Dermis blood vessel endothelial cell (primary cell): Measurements from ENCODE around the gene DVL1. TPM values are rescaled to one million over a fixed set of nuclear protein-coding genes. Genes with fewer than 3 reads are reported as not detected.

Experiments used
- DNase-seq: peaks from one replicate; pipeline ENCODE4 v3.0.0; 2010
- total RNA-seq: library from RNA; depleted of rRNA; stranded (reverse); fragments of >200 nt; gene quantifications from 2 replicates; pipeline ENCODE4 v1.2.3, GENCODE V29; 2014

The DVL1 gene
- total RNA-seq, 1 donor from 2014 or later = 54.6 TPM

- peak; percentile 32 for DNase-seq
These were observed 6.2 kb upstream of the DVL1 start for GRCh38 chr1:1355416-1355815.

GRCh38 chr1:1354271-1355247 is 5.3 kb upstream of the DVL1 start:
- no peak for DNase-seq

DNA sequence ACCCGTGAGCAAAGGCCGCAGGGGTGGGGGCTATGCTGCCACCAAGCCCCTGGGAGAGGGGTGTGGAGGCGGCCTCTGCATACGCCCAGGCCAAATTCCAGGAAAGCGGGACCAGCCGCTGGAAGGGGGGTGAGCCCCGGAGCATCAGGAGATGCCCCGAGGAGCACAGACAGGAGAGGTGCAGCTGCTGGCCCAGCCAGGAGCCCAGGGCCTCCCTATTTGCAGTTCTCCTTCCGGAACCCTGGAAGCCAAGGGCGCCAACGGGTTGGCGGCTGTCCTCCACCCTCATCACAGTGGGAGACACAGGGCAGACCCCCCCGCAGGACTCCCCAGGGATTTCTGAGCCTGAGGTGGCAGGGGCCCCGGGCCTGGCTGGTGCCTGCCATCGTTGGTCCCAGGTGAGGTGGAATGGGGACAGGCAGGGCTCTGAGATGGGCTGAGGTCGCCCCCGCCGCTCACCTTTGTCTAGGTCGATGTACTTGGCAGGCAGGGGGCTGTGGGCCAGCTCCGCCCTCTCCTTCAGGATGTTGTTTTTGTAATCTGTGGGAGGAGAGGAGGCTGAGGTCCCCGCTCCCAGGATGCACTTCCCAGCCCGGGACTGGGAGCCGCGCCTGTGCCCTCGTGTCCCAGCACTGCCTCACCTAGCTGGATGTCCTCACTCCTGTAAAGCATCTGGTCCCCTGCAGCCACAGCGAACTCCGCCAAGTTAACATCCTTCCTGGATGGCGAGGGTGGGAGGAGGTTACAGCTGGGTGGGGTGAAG is 4.4 kb upstream of the DVL1 start:
- DNase-seq = no peak

GRCh38 chr1:1352786-1353388 is 3.7 kb upstream of the DVL1 start:
- DNase-seq = no peak

- no peak for DNase-seq
These were observed 2.6 kb upstream of the DVL1 start for GRCh38 chr1:1351511-1352427.

DNA sequence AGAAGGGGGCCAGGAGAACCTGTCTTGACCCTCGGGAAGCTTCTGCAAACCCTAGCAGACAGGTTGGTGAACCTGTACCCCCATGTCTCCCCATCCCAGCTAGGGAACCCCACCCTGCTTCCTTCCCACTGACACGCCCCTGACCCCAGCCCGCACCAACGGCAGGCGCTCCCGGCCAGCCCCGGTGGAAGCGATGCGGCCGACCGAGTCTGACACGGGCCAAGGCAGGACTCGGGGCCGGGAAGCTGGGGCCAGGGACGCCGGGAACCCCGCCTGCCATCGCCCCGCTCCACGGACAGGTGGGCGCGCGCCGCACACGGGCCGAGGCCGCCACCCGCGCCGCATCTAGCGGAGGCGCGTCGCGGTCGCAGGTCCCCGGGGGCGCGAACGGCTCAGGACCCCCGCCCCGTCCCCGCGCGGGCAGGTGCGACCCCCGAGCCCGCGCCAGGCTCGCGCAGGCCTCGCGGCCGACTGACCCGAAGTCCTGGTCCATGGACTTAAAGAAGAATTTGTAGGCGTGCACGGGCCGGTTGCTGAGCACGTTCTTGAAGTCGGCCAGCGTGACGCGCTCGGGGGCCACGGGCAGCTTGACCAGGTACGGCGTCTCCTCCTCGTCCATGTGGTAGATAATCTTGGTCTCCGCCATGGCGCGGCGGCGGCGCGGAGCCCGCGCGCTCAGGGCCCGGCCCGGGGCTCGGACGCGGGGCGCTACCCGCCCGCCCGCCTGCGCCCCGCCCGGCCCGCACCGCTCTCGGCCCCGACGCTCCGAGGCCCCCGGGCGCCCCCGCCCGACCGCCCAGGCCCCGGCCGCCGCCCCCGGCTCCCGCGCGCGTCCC is 580 bp downstream of the DVL1 start:
- peak; percentile 65 for DNase-seq

DNA sequence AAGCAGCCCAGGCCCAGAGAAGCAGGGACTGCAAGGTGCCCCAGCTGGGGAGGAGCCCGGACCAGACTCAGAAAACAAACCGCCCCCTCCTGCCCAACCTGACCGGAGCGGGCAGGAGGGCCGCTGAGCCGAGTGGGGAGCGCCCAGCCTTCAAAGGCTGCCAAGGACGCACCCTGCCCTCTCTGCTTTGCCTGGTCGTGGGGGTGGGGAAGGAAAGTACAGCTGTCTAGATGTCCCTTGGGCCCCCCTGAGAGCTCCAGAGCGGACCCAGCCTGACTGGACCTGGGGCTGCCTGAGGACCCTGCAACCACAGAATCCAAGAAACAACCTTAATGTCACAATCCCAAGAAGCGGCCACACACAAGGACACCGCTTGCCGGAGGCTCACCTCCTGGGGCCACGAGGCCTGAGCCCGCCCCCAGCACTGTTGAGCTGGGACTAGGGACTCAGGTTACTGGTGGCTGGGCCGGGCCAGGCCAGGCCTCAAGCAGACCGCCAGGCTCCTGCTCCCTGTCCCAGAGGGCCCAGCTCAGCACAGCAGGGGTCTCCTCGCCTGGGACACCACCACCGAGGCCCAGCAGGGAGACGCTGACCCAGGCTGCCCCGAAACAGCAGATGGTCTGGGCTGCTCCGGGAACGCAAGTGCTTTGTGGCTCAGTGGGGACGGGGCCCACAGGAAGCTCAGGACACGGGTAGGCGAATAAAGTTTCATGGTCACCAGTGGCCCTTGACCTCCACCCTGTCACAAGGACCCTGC is 1.4 kb downstream of the DVL1 start:
- no peak for DNase-seq

DNA sequence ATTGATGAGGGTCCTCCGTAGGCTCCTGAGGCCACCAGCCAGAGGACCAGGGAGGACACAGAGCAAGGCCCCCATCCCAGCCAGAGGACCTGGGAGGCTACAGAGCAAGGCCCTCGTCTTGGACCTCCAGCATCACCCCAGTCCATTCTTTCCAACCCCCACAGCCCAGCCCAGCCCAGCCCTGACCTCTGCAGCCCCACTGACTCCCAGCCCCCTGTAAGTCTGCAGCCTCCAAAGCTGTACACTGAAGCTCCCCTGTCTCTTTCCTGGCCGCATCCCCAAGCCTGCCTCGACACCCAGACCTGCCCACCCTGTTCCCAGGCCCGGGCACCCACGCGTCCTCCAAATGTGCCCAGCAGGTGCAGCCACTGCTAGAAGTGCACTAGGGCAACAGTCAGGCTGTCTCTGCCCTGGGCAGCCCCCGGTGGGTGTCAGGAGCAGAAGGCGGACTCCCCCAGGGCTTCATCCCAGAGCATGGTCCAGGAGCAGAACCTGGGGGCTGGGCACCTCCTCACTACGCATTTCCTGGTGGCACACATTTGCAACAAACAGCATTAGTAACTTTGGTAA is 2.1 kb downstream of the DVL1 start:
- no peak for DNase-seq

DNA sequence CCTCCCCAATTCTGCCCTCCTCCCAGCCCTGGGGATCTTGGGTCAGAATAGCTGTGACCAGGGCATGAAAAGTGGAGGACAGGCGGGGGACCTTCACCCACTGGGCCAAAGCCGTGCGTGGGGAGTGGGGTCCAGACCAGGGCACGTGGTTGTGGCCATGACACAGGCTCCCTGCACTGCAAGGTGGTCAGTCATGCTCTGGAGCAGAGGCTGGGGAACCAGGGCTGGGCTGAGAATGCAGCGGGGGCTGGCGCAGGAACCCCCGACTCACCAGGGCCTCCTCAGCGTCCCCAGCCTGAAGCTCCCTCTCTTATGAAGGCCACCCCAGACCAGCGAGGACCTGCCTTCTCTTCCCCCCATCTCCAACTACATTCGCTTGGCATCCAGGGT is 2.7 kb downstream of the DVL1 start:
- no peak for DNase-seq

GRCh38 chr1:1345860-1346500 is 3.2 kb downstream of the DVL1 start:
- DNase-seq = no peak

DNA sequence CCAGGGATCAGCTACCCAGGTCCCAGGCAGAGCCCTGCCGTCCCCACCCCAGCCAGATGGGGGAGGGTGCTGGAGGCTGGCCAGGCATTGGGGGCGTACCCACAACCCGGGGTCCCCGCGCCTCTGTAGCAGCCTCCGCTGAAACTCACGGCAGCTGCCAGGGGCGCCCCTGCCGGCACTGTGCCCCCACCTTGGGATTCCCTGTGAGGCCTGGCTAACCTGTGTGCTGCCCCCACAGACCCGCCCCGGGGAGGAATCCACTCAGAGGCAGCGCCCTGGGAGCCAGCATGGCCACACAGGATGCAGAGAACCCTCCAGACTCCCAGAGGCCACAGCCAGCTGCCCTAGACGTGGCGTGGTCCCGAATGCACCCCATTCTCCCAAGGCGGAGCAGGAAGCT is 3.8 kb downstream of the DVL1 start:
- DNase-seq = no peak

- peak; percentile 45 for DNase-seq
These were observed 4.4 kb downstream of the DVL1 start for GRCh38 chr1:1344655-1345361.

- DNase-seq = no peak
These were observed 5.3 kb downstream of the DVL1 start for GRCh38 chr1:1343811-1344421.

DNA sequence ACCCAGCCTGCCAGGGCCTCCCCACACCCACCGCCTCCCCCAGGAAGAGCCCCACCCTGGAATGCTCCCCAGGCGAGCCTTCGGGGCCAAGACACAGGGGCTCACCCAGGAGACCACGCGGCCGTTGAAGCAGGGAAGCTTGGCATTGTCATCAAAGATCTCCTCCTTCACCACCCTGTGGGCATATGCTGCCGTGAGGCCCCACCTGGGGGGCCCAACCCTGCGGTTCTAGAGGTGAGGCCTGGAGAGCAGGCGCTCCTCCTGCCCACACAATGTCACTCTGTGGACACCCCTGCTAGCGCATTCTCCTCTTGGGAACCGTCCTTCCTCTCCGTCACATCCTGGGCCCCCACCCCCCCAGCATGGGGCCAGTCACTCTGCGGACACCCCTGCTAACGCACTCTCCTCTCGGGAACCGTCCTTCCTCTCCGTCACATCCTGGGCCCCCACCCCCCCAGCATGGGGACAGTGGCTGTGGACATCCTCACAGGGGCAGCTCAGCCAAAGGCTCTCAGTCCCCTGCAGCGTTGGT is 6.6 kb downstream of the DVL1 start:
- DNase-seq = no peak

DNA sequence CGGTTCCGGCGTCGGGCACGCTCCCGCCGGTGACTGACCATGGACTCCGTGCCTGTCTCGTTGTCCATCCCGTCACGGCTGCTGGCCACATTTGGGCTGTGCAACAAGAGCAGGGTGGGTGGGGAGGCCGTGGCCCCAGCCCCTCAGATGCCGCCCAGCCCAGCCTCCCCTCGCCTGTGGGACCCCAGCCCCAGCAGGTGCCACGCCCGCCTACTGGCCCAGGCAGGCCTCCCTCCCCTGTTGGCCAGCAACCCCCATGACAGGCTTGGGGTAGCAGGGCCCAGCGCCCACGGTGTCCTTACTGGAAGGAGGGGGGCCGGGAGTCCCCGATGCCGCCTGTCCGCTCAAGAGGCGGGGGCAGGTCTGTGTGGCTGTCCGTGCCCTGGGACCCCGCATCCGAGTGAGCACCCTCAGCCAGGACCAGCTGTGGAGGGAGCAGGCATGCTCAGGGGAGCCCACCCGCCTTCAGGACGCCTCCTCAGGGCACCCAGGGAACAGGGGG is 7.1 kb downstream of the DVL1 start:
- DNase-seq = no peak

DNA sequence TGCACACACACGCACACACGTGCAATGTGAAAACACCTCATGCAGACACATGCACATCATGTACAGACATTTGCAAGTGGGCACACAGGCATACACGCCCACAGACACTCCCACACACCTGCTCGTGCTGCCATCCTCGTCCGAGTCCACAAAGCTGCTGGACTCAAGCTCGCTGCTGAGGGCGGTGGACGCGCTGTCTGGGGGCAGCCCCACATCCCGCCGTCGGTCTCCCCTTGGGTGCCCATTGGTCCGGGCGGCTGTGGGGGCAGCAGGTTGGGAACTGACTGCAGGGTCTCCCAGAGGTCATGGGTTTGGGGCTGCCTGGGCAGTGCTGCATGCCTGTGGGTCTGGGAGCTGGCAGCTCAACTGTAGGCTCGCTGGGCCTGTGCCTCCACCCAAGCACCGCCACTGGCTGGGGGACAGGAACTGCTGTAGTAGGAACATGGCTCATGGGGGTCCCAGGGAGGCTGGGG is 7.6 kb downstream of the DVL1 start:
- DNase-seq = no peak

- no peak for DNase-seq
These were observed 8.2 kb downstream of the DVL1 start for GRCh38 chr1:1340791-1341548.
